AG09309 (cell line): ENCODE results near the gene MEGF6.

ENCODE experiments used
- DNase-seq: peaks from one replicate; pipeline ENCODE4 v3.0.0-alpha.2; 2010; ENCODE audit warnings: low read depth
- H3K4me3 ChIP-seq: 2 replicates; pipeline ENCODE4 v1.5.1; 2011; ENCODE audit warnings: mild to moderate bottlenecking, low read depth, low read length, moderate library complexity; ENCODE audit not compliant: control insufficient read depth
- TF ChIP-seq, protein P1 (sequence below): IDR thresholded peaks from 2 replicates; pipeline ENCODE4 v1.5.1; 2011; ENCODE audit warnings: mild to moderate bottlenecking, low read depth, low read length, inconsistent platforms; ENCODE audit not compliant: insufficient read depth, control insufficient read depth; ENCODE audit errors: missing control alignments

MEGF6 gene

DNA sequence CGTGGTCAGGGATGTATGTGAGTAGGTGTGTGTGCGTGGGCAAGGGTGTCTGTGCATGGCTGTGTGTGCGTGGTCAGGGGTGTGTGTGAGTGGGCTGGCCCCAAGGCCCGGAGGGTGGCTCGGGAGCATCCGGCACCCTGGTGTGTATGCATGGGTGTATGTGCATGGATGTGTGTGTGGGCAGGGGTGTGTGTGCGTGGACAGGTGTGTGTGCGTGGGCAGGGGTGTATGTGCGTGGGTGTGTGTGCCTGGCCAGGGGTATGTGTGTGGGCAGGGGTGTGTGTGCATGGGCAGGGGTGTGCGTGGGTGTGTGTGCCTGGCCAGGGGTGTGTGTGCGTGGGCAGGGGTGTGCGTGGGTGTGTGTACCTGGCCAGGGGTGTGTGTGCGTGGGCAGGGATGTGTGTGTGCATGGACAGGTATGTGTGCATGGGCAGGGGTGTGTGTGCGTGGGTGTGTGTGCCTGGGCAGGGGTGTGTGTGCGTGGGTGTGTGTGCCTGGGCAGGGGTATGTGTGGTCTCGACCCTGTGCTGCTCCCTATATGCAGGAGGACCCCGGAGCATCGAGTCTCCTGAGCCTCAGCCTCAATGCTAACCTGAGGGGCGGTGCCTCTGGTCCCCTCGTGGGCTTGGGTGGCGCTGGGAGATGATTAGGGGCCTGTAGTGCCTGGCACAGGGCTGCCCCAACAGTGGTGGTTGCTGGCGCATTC, 140.5 kb downstream of the MEGF6 start:
- no peak overlapping the region for H3K4me3 ChIP-seq
- TF ChIP-seq, protein P1, sequence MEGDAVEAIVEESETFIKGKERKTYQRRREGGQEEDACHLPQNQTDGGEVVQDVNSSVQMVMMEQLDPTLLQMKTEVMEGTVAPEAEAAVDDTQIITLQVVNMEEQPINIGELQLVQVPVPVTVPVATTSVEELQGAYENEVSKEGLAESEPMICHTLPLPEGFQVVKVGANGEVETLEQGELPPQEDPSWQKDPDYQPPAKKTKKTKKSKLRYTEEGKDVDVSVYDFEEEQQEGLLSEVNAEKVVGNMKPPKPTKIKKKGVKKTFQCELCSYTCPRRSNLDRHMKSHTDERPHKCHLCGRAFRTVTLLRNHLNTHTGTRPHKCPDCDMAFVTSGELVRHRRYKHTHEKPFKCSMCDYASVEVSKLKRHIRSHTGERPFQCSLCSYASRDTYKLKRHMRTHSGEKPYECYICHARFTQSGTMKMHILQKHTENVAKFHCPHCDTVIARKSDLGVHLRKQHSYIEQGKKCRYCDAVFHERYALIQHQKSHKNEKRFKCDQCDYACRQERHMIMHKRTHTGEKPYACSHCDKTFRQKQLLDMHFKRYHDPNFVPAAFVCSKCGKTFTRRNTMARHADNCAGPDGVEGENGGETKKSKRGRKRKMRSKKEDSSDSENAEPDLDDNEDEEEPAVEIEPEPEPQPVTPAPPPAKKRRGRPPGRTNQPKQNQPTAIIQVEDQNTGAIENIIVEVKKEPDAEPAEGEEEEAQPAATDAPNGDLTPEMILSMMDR, result no peak
- DNase-seq, result no peak

DNA sequence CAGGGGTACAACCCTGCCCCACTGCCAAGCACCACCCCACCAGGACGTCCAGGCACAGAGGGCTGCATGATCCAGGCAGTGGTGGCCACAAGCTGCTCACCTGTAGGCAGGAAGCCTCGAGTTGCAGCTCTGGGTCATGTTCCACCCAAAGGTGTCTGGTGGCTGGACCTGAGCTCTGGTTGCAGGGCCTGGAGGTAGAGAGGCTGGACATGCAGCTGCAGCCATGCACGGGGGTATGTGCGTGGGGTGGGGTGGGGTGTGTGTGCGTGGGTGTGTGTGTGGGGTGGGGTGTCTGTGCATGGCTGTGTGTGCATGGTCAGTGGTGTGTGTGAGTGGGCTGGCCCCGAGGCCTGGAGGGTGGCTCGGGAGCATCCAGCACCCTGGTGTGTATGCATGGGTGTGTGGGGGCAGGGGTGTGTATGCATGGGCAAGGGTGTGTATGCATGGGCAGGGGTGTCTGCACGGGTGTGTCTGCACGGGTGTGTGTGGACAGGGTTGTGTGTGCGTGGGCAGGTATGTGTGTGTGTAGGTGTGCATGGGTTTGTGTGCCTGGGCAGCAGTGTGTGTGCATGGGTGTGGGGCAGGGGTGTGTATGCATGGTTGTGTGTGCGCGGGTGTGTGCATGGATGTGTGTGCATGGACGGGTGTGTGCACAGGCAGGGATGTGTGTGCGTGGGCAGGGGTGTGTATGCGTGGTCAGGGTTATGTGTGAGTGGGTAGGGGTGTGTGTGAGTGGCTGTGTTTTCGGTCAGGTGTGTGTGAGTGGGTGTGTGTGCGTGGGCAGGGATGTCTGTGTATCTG, 141.3 kb downstream of the MEGF6 start:
- TF ChIP-seq, protein P1, result no peak
- no peak overlapping the region for H3K4me3 ChIP-seq
- DNase-seq, result no peak

DNA sequence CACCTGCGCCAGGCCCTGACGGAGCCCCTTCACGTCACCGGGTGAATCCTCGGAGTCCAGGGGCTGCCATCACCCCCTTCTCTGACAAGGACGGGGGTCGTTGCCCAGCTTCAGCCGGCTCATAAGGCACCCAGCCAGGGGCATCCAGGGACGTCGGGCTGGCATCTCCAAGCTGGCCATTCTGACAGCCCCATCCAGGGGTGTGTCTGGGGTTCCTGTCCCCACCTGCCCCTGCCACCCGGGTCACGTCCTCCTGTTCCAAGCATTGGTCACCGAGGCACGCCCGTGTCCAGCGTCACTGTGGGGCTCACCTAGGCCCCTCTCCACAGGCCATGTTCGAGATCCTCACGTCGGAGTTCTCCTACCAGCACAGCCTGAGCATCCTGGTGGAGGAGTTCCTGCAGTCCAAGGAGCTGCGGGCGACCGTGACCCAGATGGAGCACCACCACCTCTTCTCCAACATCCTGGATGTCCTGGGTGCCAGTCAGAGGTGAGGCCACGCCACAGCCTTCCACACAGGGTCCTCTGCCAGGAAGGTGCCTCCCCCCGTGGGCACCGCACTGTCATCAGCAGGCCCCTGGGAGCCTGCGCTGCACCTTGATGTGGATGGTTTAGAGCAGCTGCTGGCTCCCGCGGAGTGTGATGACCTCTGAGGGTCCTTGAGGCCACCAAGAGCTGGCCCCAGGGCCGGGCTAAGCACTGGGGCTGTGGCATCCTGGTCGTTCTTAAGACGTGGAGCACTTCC, 142.0 kb downstream of the MEGF6 start:
- TF ChIP-seq, protein P1, result no peak
- H3K4me3 ChIP-seq, result no peak overlapping the region
- DNase-seq, result no peak

DNA sequence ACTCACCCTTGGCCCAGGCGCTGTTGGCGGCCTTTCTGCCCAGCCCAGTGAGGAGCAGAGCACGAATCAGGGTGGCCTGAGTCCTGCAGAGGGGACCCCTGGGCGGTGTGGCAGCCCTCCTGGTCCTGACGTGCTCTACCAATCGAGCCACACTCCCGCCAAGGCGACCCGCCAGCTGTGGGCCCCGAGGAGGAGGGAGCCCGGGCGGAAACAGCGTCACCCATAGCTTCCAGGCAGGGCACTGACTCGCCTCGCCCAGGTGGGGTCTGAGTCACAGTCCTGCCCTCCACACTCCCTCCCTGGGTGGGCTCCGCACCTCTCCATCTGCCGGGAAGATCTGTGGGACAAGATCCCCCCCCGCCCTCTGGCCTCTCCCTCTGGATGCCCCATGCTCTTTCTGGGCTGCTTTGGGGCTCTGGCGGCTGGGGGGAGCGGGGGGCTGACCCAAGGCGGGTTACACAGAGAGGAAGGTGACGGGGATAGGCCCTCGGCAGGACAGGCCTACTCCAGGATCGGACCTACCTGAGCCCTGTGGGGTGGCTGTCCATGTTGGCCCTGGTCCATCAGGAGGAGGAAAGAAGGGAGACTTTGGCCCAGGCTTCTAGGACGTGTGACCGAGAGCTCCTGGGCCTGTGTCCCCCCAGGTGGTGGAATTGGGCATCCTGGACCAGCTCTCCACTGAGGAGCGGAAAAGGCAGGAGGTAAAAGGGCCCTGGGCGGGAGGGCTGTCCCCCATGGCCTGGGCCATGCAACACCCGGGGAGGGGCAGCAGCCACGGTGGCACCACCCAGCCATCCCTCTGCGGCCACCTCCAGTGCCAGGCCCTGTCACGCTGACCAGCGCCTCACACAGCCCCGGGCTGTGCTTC, 142.8 kb downstream of the MEGF6 start:
- TF ChIP-seq, protein P1, result no peak
- no peak for DNase-seq
- H3K4me3 ChIP-seq, result no peak overlapping the region

DNA sequence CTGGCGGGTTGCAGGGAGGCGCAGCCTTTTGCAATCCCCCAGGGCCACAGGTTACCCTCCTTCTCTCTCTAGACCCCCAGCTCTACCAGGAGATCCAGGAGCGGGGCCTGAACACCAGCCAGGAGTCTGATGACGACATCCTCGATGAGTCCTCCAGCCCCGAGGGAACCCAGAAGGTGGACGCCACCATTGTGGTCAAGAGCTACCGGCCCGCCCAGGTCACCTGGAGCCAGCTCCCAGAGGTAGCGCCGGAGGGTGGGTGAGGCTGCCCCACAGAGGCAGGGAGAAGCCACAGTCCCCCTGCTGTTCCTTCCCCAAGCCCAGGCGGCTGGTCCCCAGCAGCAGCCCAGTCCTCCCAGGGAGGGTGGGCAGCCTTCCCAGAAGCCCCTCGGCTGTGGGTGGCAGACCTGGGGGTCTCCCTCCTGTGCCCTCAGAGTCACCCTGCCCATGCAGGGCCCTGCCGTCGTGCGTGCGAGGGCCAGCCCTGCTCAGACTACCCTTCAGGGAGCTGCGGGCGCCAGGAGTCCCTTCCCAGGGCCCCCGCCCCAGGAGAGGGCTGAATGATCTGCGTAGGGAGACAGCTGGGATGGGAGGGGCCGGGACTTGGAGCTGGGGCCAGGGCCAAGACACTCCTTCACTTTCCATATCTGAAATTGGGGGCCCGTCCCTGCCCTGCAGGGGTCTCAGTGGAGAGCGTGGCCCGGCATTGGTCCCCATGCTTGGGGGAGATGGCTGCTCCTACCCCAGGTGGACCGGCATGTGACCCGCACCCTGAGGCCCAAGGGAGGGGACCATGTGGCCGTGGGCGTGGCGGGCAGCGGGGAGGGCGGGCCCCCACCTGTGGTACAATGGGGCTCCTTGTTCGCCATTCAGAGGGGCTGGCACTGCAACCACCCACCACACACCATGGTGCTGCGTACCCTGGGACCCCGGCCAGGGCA, 143.9 kb downstream of the MEGF6 start:
- TF ChIP-seq, protein P1, result no peak
- no peak overlapping the region for H3K4me3 ChIP-seq
- no peak for DNase-seq
